ENCODE data around the gene WNT2B. TPM values are rescaled to one million over a fixed set of nuclear protein-coding genes. Genes with fewer than 3 reads are reported as not detected.

The WNT2B gene
- total and polyA plus RNA-seq, 4 donors: 1.9 to 6.3 (median 4.1) TPM

DNA sequence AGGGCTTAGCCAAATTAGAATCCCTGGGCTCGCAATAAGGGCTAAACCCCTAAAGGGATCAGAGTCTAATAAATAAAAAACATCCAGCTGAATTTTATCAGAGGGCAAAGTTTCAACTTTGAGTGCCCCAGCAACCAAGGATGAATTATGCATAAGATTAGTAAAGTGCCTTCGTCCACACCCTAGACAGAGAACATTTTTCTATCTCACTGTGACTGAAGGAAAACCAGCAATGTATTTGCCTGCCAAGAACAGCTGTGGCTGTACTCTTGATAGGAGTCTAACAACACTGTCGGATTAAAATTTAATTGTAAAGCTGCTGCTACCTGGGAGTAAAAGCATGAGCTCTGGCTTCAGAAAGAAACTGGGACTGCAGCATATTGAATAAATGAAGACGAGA, 23.3 kb downstream of the WNT2B start:
- DNase-seq (no peak), ATAC-seq (ENCODE audit: insufficient read depth, low FRiP score) (no peak)
- 93 to 96% methylated on average over 4 of the region's 4 CpGs for WGBS, 2 donors
- no peak overlapping the region for H3K9ac ChIP-seq (ENCODE audit: insufficient read depth in 1 of 2, low read length in 2 of 2)
- no peaks in the 10 kb centered on the region for H3K9me3 ChIP-seq (ENCODE audit: control insufficient read depth in 4 of 4, insufficient read depth in 3 of 4, low read length in 3 of 4)
- H3K36me3 ChIP-seq (ENCODE audit: control insufficient read depth in 4 of 4, insufficient read depth in 4 of 4, low read length in 4 of 4): peaks cover 5 to 7% (median 6%) of the 10 kb centered on the region in 4 donors
- H3K4me1 ChIP-seq (ENCODE audit: control insufficient read depth in 5 of 5, insufficient read depth in 5 of 5, low read length in 5 of 5): peaks cover 0 to 6% (median 0%) of the 10 kb centered on the region in 5 donors
- H3K27me3 ChIP-seq (ENCODE audit: control insufficient read depth in 3 of 3, insufficient read depth in 3 of 3, low read length in 2 of 3): no peaks in the 10 kb centered on the region
- H3K27ac ChIP-seq (ENCODE audit: low read depth in 1 of 2, low read length in 1 of 2): no peak overlapping the region
- no peak overlapping the region for H3K4me3 ChIP-seq
- TF ChIP-seq, protein P1, sequence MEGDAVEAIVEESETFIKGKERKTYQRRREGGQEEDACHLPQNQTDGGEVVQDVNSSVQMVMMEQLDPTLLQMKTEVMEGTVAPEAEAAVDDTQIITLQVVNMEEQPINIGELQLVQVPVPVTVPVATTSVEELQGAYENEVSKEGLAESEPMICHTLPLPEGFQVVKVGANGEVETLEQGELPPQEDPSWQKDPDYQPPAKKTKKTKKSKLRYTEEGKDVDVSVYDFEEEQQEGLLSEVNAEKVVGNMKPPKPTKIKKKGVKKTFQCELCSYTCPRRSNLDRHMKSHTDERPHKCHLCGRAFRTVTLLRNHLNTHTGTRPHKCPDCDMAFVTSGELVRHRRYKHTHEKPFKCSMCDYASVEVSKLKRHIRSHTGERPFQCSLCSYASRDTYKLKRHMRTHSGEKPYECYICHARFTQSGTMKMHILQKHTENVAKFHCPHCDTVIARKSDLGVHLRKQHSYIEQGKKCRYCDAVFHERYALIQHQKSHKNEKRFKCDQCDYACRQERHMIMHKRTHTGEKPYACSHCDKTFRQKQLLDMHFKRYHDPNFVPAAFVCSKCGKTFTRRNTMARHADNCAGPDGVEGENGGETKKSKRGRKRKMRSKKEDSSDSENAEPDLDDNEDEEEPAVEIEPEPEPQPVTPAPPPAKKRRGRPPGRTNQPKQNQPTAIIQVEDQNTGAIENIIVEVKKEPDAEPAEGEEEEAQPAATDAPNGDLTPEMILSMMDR (IDR thresholded peaks at IDR 0.05; ENCODE audit: control extremely low read depth, extremely low read depth): no peak

DNA sequence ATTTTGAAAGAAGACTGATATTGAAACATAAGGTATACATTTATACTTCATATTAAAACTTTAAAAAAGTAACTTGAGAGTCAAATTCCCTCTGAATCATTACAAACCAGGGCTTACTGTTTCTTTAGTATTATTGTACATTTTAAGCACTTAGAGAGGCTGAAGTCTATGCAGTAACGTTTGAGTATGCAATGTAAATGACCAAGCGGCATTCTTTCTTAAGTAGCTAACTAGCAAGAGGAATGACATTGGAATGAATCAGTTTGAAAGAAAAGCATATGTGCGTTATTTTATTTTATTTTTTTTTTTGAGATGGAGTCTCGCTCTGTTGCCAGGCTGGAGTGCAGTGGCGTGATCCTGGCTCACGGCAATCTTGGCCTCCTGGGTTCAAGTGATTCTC, 24.3 kb downstream of the WNT2B start:
- H3K4me3 ChIP-seq: no peak overlapping the region
- no peaks in the 10 kb centered on the region for H3K27me3 ChIP-seq (ENCODE audit: control insufficient read depth in 3 of 3, insufficient read depth in 3 of 3, low read length in 2 of 3)
- H3K27ac ChIP-seq (ENCODE audit: low read depth in 1 of 2, low read length in 1 of 2): no peak overlapping the region
- no peaks in the 10 kb centered on the region for H3K9me3 ChIP-seq (ENCODE audit: control insufficient read depth in 4 of 4, insufficient read depth in 3 of 4, low read length in 3 of 4)
- no peak for DNase-seq
- TF ChIP-seq, protein P1 (IDR thresholded peaks at IDR 0.05; ENCODE audit: control extremely low read depth, extremely low read depth): no peak
- no peak for ATAC-seq (ENCODE audit: insufficient read depth, low FRiP score)
- no peak overlapping the region for H3K9ac ChIP-seq (ENCODE audit: insufficient read depth in 1 of 2, low read length in 2 of 2)
- H3K4me1 ChIP-seq (ENCODE audit: control insufficient read depth in 5 of 5, insufficient read depth in 5 of 5, low read length in 5 of 5): peaks cover 0 to 6% (median 3%) of the 10 kb centered on the region in 5 donors
- H3K36me3 ChIP-seq (ENCODE audit: control insufficient read depth in 4 of 4, insufficient read depth in 4 of 4, low read length in 4 of 4): peaks cover 0 to 5% (median 2%) of the 10 kb centered on the region in 4 donors
- WGBS, 2 donors: 92 to 97% methylated on average over 6 of the region's 6 CpGs

DNA sequence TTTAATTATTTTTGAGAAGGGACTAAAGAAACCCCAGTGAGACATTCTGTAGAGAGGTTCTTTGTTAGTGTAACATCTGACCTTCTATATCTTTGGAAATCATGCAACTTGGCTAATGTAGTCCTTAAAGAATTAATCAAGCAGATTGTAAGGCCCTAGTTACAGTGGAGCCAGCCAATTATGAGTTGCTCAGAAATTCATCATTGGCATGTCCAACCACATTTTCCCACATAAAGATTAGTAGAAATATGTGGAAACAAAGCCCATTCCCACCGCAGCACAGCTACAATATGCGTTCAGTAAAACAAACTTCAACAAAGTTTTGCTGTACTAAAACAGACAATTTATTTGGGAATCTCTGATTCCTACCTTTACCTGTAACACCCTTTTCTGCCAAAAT, 27.8 kb downstream of the WNT2B start:
- DNase-seq (peak in 1 of 3 donors; percentile 44), ATAC-seq (ENCODE audit: insufficient read depth, low FRiP score) (no peak)
- Histone ChIP-seq H3K9ac (ENCODE audit: insufficient read depth in 1 of 2, low read length in 2 of 2) (peak overlapping the region in 1 of 2 donors; percentile 2), H3K27ac (ENCODE audit: low read depth in 1 of 2, low read length in 1 of 2) (no peak overlapping the region), H3K9me3 (ENCODE audit: control insufficient read depth in 4 of 4, insufficient read depth in 3 of 4, low read length in 3 of 4) (no peaks in the 10 kb centered on the region), H3K4me1 (ENCODE audit: control insufficient read depth in 5 of 5, insufficient read depth in 5 of 5, low read length in 5 of 5) (peaks cover 0 to 6% (median 3%) of the 10 kb centered on the region in 5 donors), H3K27me3 (ENCODE audit: control insufficient read depth in 3 of 3, insufficient read depth in 3 of 3, low read length in 2 of 3) (no peaks in the 10 kb centered on the region), H3K36me3 (ENCODE audit: control insufficient read depth in 4 of 4, insufficient read depth in 4 of 4, low read length in 4 of 4) (peaks cover 1 to 9% (median 4%) of the 10 kb centered on the region in 4 donors), H3K4me3 (no peak overlapping the region)
- TF ChIP-seq, protein P1 (IDR thresholded peaks at IDR 0.05; ENCODE audit: control extremely low read depth, extremely low read depth): no peak
- 91 to 97% methylated on average over 2 of the region's 2 CpGs for WGBS, 2 donors

DNA sequence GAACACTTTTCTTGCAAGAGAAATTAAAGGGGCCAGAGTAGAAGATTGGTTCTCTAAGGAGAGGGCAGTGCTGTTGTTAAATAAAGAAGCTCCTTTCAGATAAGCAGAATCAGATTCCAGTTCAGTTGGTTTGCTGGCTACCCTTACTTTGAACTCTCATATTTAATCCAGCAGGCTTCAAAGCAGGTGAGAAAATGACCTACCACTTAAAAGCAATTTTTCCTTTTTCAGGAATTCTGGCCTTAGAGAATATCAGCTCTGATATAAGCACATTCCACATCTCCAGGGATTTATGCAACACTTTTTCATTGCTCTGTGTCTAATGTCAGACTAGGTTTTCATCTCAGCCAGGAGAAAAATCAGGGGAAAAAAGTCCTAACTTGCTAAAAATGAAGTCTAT, 28.7 kb downstream of the WNT2B start:
- DNase-seq (no peak), ATAC-seq (ENCODE audit: insufficient read depth, low FRiP score) (no peak)
- Histone ChIP-seq H3K9ac (ENCODE audit: insufficient read depth in 1 of 2, low read length in 2 of 2) (no peak overlapping the region), H3K9me3 (ENCODE audit: control insufficient read depth in 4 of 4, insufficient read depth in 3 of 4, low read length in 3 of 4) (no peaks in the 10 kb centered on the region), H3K4me1 (ENCODE audit: control insufficient read depth in 5 of 5, insufficient read depth in 5 of 5, low read length in 5 of 5) (peaks cover 0 to 6% (median 3%) of the 10 kb centered on the region in 5 donors), H3K27ac (ENCODE audit: low read depth in 1 of 2, low read length in 1 of 2) (no peak overlapping the region), H3K36me3 (ENCODE audit: control insufficient read depth in 4 of 4, insufficient read depth in 4 of 4, low read length in 4 of 4) (peaks cover 1 to 9% (median 6%) of the 10 kb centered on the region in 4 donors), H3K4me3 (no peak overlapping the region), H3K27me3 (ENCODE audit: control insufficient read depth in 3 of 3, insufficient read depth in 3 of 3, low read length in 2 of 3) (no peaks in the 10 kb centered on the region)
- TF ChIP-seq, protein P1 (IDR thresholded peaks at IDR 0.05; ENCODE audit: control extremely low read depth, extremely low read depth): no peak
